Activated T-helper 2 cell treated with anti-CD3 and anti-CD28 coated beads, Interferon-gamma antibody, Interleukin-2, Interleukin-4, amounts not matched to agents 10 μg/mL and 5 μg/mL and 100 μg/mL, durations not matched to agents 14 hours and 24 hours and 36 hours (primary cell): ENCODE results near the gene HAO1. TPM values are rescaled to one million over a fixed set of nuclear protein-coding genes. Genes with fewer than 3 reads are reported as not detected.
"Not testable (repeated sequence)": the region's sequence is repeated elsewhere in the genome, so short reads cannot be mapped to it uniquely, and the experiment has no call there.

ENCODE experiments used
- DNase-seq: peaks from one replicate; pipeline ENCODE4 v3.0.0; 2021; ENCODE audit warnings: low spot score
- H3K27ac Mint-ChIP-seq: one replicate; pipeline ENCODE4 v1.8.0; 2021; ENCODE audit warnings: mixed read lengths
- H3K27me3 Mint-ChIP-seq: one replicate; pipeline ENCODE4 v1.8.0; 2021; ENCODE audit warnings: low read depth, mixed read lengths
- H3K36me3 Mint-ChIP-seq: one replicate; pipeline ENCODE4 v1.8.0; 2021; ENCODE audit warnings: low read depth, mixed read lengths
- H3K4me1 Mint-ChIP-seq: one replicate; pipeline ENCODE4 v1.8.0; 2021; ENCODE audit warnings: low read depth, mixed read lengths
- H3K4me3 Mint-ChIP-seq: one replicate; pipeline ENCODE4 v1.8.0; 2021; ENCODE audit warnings: low read depth, mild to moderate bottlenecking, moderate library complexity, mixed read lengths
- H3K9me3 Mint-ChIP-seq: one replicate; pipeline ENCODE4 v1.8.0; 2021; ENCODE audit warnings: mixed read lengths
- intact Hi-C: fragments of 100-400 bp; cut with micrococcal nuclease; formaldehyde crosslinking; loops from one replicate; pipeline ENCODE4 v1.15.1; 2023
- total RNA-seq: library from RNA; stranded (reverse); gene quantifications from 2 replicates; pipeline ENCODE4 v1.2.3, GENCODE V29; 2022

The HAO1 gene
- total RNA-seq, 1 donor from 2014 or later = not detected

DNA sequence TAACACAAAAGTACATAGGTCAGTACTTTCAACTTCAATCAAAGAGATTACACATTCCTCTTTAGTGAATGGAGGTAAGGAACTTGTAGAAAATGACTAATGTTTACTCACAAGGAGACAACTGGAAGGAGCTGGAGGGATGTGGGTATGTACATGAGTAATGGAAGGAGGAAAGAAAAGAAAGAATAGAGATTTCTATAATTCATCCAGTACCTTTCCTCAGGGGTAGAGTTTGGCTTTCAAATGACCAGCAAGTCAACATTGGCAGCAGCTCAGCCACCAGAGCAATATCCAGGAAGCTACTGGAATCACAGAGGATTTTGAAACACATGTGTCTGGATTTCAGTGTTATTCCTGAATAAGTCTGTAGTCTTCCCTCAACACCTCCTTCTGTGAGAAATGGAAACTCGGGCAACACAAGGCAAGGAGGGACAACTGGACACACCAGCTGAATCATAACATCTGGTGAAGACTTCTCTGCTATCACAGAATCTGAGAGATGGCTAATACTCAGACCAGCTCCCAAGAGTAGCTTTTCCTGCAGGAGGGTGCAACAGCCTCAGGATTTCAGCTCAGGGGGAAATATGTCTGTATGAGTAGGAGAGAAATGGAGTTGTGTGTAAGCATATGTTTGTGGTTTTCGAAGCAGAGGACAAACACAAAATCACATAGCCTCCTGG, 98.8 kb downstream of the HAO1 start:
- H3K4me3 Mint-ChIP-seq = no peak overlapping the region
- DNase-seq = no peak
- H3K27me3 Mint-ChIP-seq = no peaks in the 10 kb centered on the region
- no peaks in the 10 kb centered on the region for H3K9me3 Mint-ChIP-seq
- no peaks in the 10 kb centered on the region for H3K36me3 Mint-ChIP-seq
- intact Hi-C loops = no loop called here
- H3K4me1 Mint-ChIP-seq = no peaks in the 10 kb centered on the region
- H3K27ac Mint-ChIP-seq = no peak overlapping the region

DNA sequence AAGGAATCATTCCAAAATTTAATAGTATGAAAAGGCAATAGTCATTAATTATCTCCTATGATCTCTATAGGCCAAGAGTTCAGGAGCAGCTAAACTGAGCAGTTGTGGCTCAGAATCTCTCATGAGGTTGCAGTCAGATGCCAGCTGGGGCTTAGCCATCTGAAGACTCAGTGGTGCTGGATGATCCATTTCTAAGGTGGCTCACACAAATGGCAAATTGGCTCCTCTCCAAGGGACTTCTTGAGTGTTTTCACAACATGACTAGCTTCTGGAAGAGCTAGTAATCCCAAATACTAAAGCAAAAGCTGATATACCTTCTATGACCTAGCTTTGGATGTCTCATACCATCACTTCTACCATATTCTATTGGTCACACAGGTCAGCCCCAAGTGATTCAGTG, 104.2 kb downstream of the HAO1 start:
- H3K4me3 Mint-ChIP-seq = no peak overlapping the region
- no peak for DNase-seq
- H3K9me3 Mint-ChIP-seq = no peaks in the 10 kb centered on the region
- no peaks in the 10 kb centered on the region for H3K27me3 Mint-ChIP-seq
- H3K27ac Mint-ChIP-seq = no peak overlapping the region
- H3K36me3 Mint-ChIP-seq = no peaks in the 10 kb centered on the region
- intact Hi-C loops = no loop called here
- H3K4me1 Mint-ChIP-seq = no peaks in the 10 kb centered on the region

DNA sequence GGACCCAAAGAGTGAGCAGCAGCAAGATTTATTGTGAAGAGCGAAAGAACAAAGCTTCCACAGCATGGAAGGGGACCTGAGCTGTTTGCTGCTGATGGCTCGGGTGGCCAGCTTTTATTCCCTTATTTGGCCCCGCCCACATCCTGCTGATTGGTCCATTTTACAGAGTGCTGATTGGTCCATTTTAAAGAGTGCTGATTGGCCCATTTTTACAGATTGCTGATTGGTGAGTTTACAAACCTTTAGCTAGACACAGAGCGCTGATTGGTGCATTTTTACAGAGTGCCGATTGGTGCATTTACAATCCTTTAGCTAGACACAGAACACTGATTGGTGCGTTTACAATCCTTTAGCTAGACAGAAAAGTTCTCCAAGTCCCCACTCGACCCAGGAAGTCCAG, 105.8 kb downstream of the HAO1 start:
- DNase-seq, H3K4me1 Mint-ChIP-seq, intact Hi-C loops, H3K36me3 Mint-ChIP-seq, H3K27me3 Mint-ChIP-seq, H3K27ac Mint-ChIP-seq, H3K9me3 Mint-ChIP-seq, H3K4me3 Mint-ChIP-seq: not testable (repeated sequence)

Other genes starting within 250 kb of the HAO1 start
- 30.0 and 31.1 TPM in 2 replicates for gene TMX4, start 79.3 kb upstream of the HAO1 start, total RNA-seq
- gene PLCB1, start 191.8 kb upstream of the HAO1 start, total RNA-seq = 2.6 TPM in 2 replicates